Right lobe of liver (tissue), 6 donors: ENCODE data around the gene OR5AU1. TPM values are rescaled to one million over a fixed set of nuclear protein-coding genes. Genes with fewer than 3 reads are reported as not detected.
"Not testable (repeated sequence)": the region's sequence is repeated elsewhere in the genome, so short reads cannot be mapped to it uniquely, and the experiment has no call there.

Experiments
- ATAC-seq, 4 donors: fragments of 200-7000 bp; cut with Tn5 transposase; one replicate each; pipeline ENCODE4 v1.9.1; 2020; ENCODE audit warnings: mild to moderate bottlenecking in 4 of 4, moderate library complexity in 4 of 4
- DNase-seq, 3 donors: peaks; one replicate each; pipeline ENCODE4 v3.0.0-alpha.2; 2020
- H3K27ac ChIP-seq, 3 donors: fragments of 200-600 bp; one replicate each; pipeline ENCODE4 v1.8.0; 2022
- H3K27me3 ChIP-seq, 2 donors: fragments of 200-600 bp; one replicate each; pipeline ENCODE4 v1.8.0; 2022
- H3K36me3 ChIP-seq, 4 donors: fragments of 200-600 bp; sonication (generic) in 1 of 4; one replicate each; pipeline versions ENCODE4 v1.5.1 to v1.8.0; 2017 to 2022; ENCODE audit warnings: control low read depth in 1 of 4
- H3K4me1 ChIP-seq, 4 donors: fragments of 200-600 bp; sonication (generic) in 1 of 4; one replicate each; pipeline versions ENCODE4 v1.5.1 to v1.8.0; 2017 to 2022; ENCODE audit warnings: control low read depth in 1 of 4
- H3K4me3 ChIP-seq, 3 donors: fragments of 200-600 bp; one replicate each; pipeline ENCODE4 v1.8.0; 2022
- H3K9me3 ChIP-seq, 4 donors: fragments of 200-600 bp; sonication (generic) in 1 of 4; one replicate each; pipeline versions ENCODE4 v1.5.1 to v1.8.0; 2017 to 2022; ENCODE audit warnings: control low read depth in 1 of 4
- CTCF ChIP-seq, 4 donors: fragments of 200-600 bp in 3 of 4; fragments of 450-650 bp in 1 of 4; IDR thresholded peaks; one replicate each; pipeline versions ENCODE4 v1.5.1 to v1.8.0; 2016 to 2022; ENCODE audit warnings: antibody characterized with exemption in 4 of 4, mild to moderate bottlenecking in 2 of 4
- POLR2A ChIP-seq: fragments of 450-650 bp; IDR thresholded peaks from one replicate; pipeline ENCODE4 v1.6.1; 2017; ENCODE audit warnings: antibody characterized with exemption, mild to moderate bottlenecking
- WGBS: methylation state at CpG from one replicate; pipeline ENCODE4 v1.1.6; 2018; ENCODE audit warnings: low coverage, low lambda C conversion rate; ENCODE audit not compliant: insufficient coverage; ENCODE audit errors: missing lambda C conversion rate; 5-methylcytosine and 5-hydroxymethylcytosine counted together
- intact Hi-C, 2 donors: fragments of 100-400 bp; cut with DNase I; formaldehyde crosslinking; loops; one replicate each; pipeline versions ENCODE4 v1.11.2 to v1.14.1; 2022
- total RNA-seq, 6 experiments: library from RNA; depleted of rRNA in 2 of 6; stranded (reverse); fragments of >200 nt in 2 of 6; fragmentation: NEBNext Ultra II Directional in 3 of 6; extraction: Animal tissue kit (Norgen Biotek cat#: 25700) in 3 of 6; gene quantifications; one replicate each; pipeline versions ENCODE4 v1.1.0 to v1.2.4, GENCODE V29; 2016 to 2023
- donor health status: DM: no; HTN: yes; CAD: no.
- donor health status: DM: no; HTN: no; CAD: no.
- donor health status: DM: no; HTN: no; CAD: no.
- donor health status: DM: no; HTN: yes; CAD: no.
- donor health status: DM: no; HTN: yes; CAD: no.

The OR5AU1 gene
- total RNA-seq, 6 experiments from 2014 or later = not detected

- intact Hi-C loops = no loop called here
- H3K4me3 ChIP-seq = no peak overlapping the region
- H3K27ac ChIP-seq = no peak overlapping the region
- ATAC-seq (no peak), DNase-seq (no peak)
- WGBS = 57% methylated on average over 2 of the region's 2 CpGs
- no peaks in the 10 kb centered on the region for H3K4me1 ChIP-seq
- H3K9me3 ChIP-seq = no peaks in the 10 kb centered on the region
- H3K27me3 ChIP-seq = no peaks in the 10 kb centered on the region
- no peak for TF ChIP-seq POLR2A
- no peak for TF ChIP-seq CTCF (IDR thresholded peaks at IDR 0.05)
- H3K36me3 ChIP-seq = no peaks in the 10 kb centered on the region
These were observed 26.3 kb upstream of the OR5AU1 start for GRCh38 chr14:21182166-21182565.

GRCh38 chr14:21171128-21171527 is 15.3 kb upstream of the OR5AU1 start:
- peaks cover 0 to 2% (median 0%) of the 10 kb centered on the region in 4 donors for H3K9me3 ChIP-seq
- no peak overlapping the region for H3K27ac ChIP-seq
- DNase-seq (no peak), ATAC-seq (no peak)
- WGBS = 68% methylated on average over 2 of the region's 2 CpGs
- TF ChIP-seq CTCF (IDR thresholded peaks at IDR 0.05) (no peak), POLR2A (no peak)
- H3K27me3 ChIP-seq = no peaks in the 10 kb centered on the region
- H3K4me3 ChIP-seq = no peak overlapping the region
- H3K36me3 ChIP-seq = no peaks in the 10 kb centered on the region
- no peaks in the 10 kb centered on the region for H3K4me1 ChIP-seq
- intact Hi-C loops = no loop called here

- DNase-seq (no peak), ATAC-seq (no peak)
- H3K9me3 ChIP-seq = peaks cover 0 to 2% (median 0%) of the 10 kb centered on the region in 4 donors
- no CpG with 5 or more reads among the region's 4 CpGs for WGBS
- H3K27me3 ChIP-seq = no peaks in the 10 kb centered on the region
- no peak overlapping the region for H3K4me3 ChIP-seq
- H3K36me3 ChIP-seq = no peaks in the 10 kb centered on the region
- no peaks in the 10 kb centered on the region for H3K4me1 ChIP-seq
- H3K27ac ChIP-seq = no peak overlapping the region
- TF ChIP-seq POLR2A (no peak), CTCF (IDR thresholded peaks at IDR 0.05) (no peak)
- intact Hi-C loops = no loop called here
These were observed 13.7 kb upstream of the OR5AU1 start for GRCh38 chr14:21169573-21169972.

GRCh38 chr14:21168055-21168454 is 12.2 kb upstream of the OR5AU1 start:
- DNase-seq = no peak
- Histone ChIP-seq H3K27ac (no peak overlapping the region), H3K4me3 (no peak overlapping the region), H3K36me3 (no peaks in the 10 kb centered on the region), H3K4me1 (no peaks in the 10 kb centered on the region), H3K9me3 (peaks cover 0 to 2% (median 0%) of the 10 kb centered on the region in 4 donors), H3K27me3 (no peaks in the 10 kb centered on the region)
- no peak for ATAC-seq
- TF ChIP-seq POLR2A (no peak), CTCF (IDR thresholded peaks at IDR 0.05) (no peak)
- WGBS = 71% methylated on average over 4 of the region's 8 CpGs
- intact Hi-C loops = no loop called here

DNA sequence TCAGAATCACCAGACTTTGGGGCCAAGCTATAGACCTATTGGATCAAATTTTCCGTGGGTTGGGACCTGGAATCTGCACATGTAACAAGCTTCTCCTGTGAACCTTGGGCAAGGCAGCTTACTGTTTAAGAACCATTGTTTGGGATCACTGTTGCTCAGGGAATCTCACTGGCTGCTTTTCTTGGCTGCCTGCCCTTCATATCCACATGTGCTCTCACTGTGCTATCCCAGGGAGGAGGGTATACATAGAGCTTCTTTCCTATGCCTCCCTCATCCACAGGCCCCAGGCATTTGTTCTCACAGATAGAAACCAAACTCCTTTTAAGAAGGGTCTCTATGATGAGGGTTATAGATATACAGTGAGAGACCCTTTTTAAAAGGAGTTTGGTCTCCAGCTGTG is 9.8 kb upstream of the OR5AU1 start:
- H3K36me3 ChIP-seq, intact Hi-C loops, DNase-seq, H3K9me3 ChIP-seq, H3K27me3 ChIP-seq, H3K4me1 ChIP-seq, ATAC-seq, H3K4me3 ChIP-seq, H3K27ac ChIP-seq: not testable (repeated sequence)
- WGBS = no CpG with 5 or more reads among the region's 1 CpG

GRCh38 chr14:21165002-21165605 is 9.2 kb upstream of the OR5AU1 start:
- H3K36me3 ChIP-seq, H3K27me3 ChIP-seq, H3K27ac ChIP-seq, intact Hi-C loops, H3K9me3 ChIP-seq, H3K4me3 ChIP-seq, H3K4me1 ChIP-seq, DNase-seq: not testable (repeated sequence)
- WGBS = 27% methylated on average over 4 of the region's 7 CpGs
- peak in 1 of 4 donors; percentile 18 for ATAC-seq
